Measurements from ENCODE around the gene HSPA1B.

- TF ChIP-seq CTCF (conservative IDR thresholded peaks at IDR 0.05; ENCODE audit: low read length) (no peak), EZH2phosphoT487 (IDR thresholded peaks at IDR 0.05; ENCODE audit: borderline replicate concordance) (no peak)
Measured at GRCh38 chr6:31813465-31813849, 14.1 kb upstream of the HSPA1B start.
